ENCODE measurements around the gene PRH2.

The PRH2 gene

GRCh38 chr12:10959804-10960203, 30.8 kb downstream of the PRH2 start:
- no peaks in the 10 kb centered on the region for H3K4me1 ChIP-seq (ENCODE audit: low read length)
- no peak overlapping the region for H3K4me3 ChIP-seq (ENCODE audit: low read length)
- H3K79me2 ChIP-seq (ENCODE audit: low read length): peaks cover 5% of the 10 kb centered on the region; the same call in 1 of the 2 replicates
- no peaks in the 10 kb centered on the region for H3K27me3 ChIP-seq (replicated peaks; ENCODE audit: insufficient read depth, low read length)
- H3K9me2 ChIP-seq (replicated peaks; ENCODE audit: insufficient read depth, low read length): no peaks in the 10 kb centered on the region
- no peak overlapping the region for H2AFZ ChIP-seq (ENCODE audit: low read length)
- H3K9ac ChIP-seq (ENCODE audit: low read length): no peak overlapping the region
- H3K9me3 ChIP-seq (replicated peaks; ENCODE audit: insufficient read depth, low read length): no peaks in the 10 kb centered on the region
- TF ChIP-seq, protein P1, sequence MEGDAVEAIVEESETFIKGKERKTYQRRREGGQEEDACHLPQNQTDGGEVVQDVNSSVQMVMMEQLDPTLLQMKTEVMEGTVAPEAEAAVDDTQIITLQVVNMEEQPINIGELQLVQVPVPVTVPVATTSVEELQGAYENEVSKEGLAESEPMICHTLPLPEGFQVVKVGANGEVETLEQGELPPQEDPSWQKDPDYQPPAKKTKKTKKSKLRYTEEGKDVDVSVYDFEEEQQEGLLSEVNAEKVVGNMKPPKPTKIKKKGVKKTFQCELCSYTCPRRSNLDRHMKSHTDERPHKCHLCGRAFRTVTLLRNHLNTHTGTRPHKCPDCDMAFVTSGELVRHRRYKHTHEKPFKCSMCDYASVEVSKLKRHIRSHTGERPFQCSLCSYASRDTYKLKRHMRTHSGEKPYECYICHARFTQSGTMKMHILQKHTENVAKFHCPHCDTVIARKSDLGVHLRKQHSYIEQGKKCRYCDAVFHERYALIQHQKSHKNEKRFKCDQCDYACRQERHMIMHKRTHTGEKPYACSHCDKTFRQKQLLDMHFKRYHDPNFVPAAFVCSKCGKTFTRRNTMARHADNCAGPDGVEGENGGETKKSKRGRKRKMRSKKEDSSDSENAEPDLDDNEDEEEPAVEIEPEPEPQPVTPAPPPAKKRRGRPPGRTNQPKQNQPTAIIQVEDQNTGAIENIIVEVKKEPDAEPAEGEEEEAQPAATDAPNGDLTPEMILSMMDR (IDR thresholded peaks at IDR 0.05; ENCODE audit: low read length): no peak
- TF ChIP-seq EZH2 (optimal IDR thresholded peaks at IDR 0.05; ENCODE audit: low read depth, low read length) (no peak), EZH2phosphoT487 (IDR thresholded peaks at IDR 0.05; ENCODE audit: low read length) (no peak)
- H4K20me1 ChIP-seq (ENCODE audit: insufficient read depth, low read length): no peaks in the 10 kb centered on the region
- no peak for DNase-seq
- H3K27ac ChIP-seq (ENCODE audit: low read length): no peak overlapping the region
- H3F3A ChIP-seq (ENCODE audit: insufficient read depth, low read length): no peaks in the 10 kb centered on the region
- H3K4me2 ChIP-seq (ENCODE audit: low read depth, low read length): no peak overlapping the region
- no peaks in the 10 kb centered on the region for H3K36me3 ChIP-seq (replicated peaks; ENCODE audit: insufficient read depth, low read length)

DNA sequence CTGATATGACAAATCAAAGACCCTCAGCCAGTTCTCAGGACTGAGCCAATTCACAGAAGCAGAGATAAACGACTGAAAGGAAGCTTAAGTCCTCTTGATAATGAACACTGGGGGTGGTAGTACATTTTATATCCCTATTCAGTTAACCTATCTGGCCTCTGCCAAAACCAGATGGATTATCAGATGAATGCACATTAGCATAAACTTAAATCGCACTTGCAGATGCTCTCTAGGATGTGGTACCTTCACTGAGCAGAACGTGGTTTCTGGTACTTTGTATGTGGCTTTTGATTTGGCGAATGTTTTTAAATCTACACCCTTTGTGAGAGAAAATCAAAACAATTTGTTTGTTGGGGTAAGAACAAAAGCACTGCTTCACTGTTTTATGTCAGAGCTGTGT, 31.2 kb downstream of the PRH2 start:
- H3K4me1 ChIP-seq (ENCODE audit: low read length): no peaks in the 10 kb centered on the region
- no peak for DNase-seq
- no peak overlapping the region for H3K4me2 ChIP-seq (ENCODE audit: low read depth, low read length)
- no peaks in the 10 kb centered on the region for H4K20me1 ChIP-seq (ENCODE audit: insufficient read depth, low read length)
- H2AFZ ChIP-seq (ENCODE audit: low read length): no peak overlapping the region
- no peaks in the 10 kb centered on the region for H3K9me2 ChIP-seq (replicated peaks; ENCODE audit: insufficient read depth, low read length)
- no peak overlapping the region for H3K4me3 ChIP-seq (ENCODE audit: low read length)
- no peaks in the 10 kb centered on the region for H3K9me3 ChIP-seq (replicated peaks; ENCODE audit: insufficient read depth, low read length)
- peaks cover 5% of the 10 kb centered on the region; the same call in 1 of the 2 replicates for H3K79me2 ChIP-seq (ENCODE audit: low read length)
- H3K27ac ChIP-seq (ENCODE audit: low read length): no peak overlapping the region
- TF ChIP-seq EZH2 (optimal IDR thresholded peaks at IDR 0.05; ENCODE audit: low read depth, low read length) (no peak), EZH2phosphoT487 (IDR thresholded peaks at IDR 0.05; ENCODE audit: low read length) (no peak)
- TF ChIP-seq, protein P1 (IDR thresholded peaks at IDR 0.05; ENCODE audit: low read length): no peak
- H3K27me3 ChIP-seq (replicated peaks; ENCODE audit: insufficient read depth, low read length): no peaks in the 10 kb centered on the region
- H3K36me3 ChIP-seq (replicated peaks; ENCODE audit: insufficient read depth, low read length): no peaks in the 10 kb centered on the region
- H3F3A ChIP-seq (ENCODE audit: insufficient read depth, low read length): no peaks in the 10 kb centered on the region
- H3K9ac ChIP-seq (ENCODE audit: low read length): no peak overlapping the region

DNA sequence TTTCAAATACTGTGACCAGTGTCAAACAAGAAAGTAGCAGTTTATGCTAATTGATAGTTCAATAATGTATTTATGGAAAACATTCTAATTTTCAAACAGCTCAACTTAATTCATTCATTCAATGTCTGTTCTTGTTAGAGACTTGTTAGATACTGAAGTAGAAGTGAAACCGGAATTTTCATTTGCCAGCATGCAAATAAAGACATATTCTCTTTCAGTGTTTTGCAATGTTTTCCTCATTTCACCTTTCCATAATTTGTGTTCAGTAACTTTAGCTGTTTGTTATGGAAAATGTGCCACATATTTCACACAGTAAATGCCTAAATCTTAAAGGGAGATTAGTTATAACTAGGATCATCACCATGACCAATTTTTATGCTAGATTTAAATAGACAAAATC, 36.4 kb downstream of the PRH2 start:
- Histone ChIP-seq H3K9me3 (replicated peaks; ENCODE audit: insufficient read depth, low read length) (no peaks in the 10 kb centered on the region), H3K4me3 (ENCODE audit: low read length) (no peak overlapping the region), H2AFZ (ENCODE audit: low read length) (no peak overlapping the region), H4K20me1 (ENCODE audit: insufficient read depth, low read length) (no peaks in the 10 kb centered on the region), H3K9me2 (replicated peaks; ENCODE audit: insufficient read depth, low read length) (no peaks in the 10 kb centered on the region), H3K4me1 (ENCODE audit: low read length) (no peaks in the 10 kb centered on the region), H3K9ac (ENCODE audit: low read length) (no peak overlapping the region), H3F3A (ENCODE audit: insufficient read depth, low read length) (no peaks in the 10 kb centered on the region), H3K27me3 (replicated peaks; ENCODE audit: insufficient read depth, low read length) (no peaks in the 10 kb centered on the region), H3K4me2 (ENCODE audit: low read depth, low read length) (no peak overlapping the region), H3K27ac (ENCODE audit: low read length) (no peak overlapping the region), H3K36me3 (replicated peaks; ENCODE audit: insufficient read depth, low read length) (no peaks in the 10 kb centered on the region), H3K79me2 (ENCODE audit: low read length) (no peaks in the 10 kb centered on the region)
- DNase-seq: no peak
- TF ChIP-seq EZH2phosphoT487 (IDR thresholded peaks at IDR 0.05; ENCODE audit: low read length) (no peak), EZH2 (optimal IDR thresholded peaks at IDR 0.05; ENCODE audit: low read depth, low read length) (no peak)
- TF ChIP-seq, protein P1 (IDR thresholded peaks at IDR 0.05; ENCODE audit: low read length): no peak
